HL-60 (cell line): ENCODE data around the gene TFF3.

Experiments used
- DNase-seq, 2 experiments: peaks; one replicate each; pipeline ENCODE4 v3.0.0-alpha.2; 2010 to 2020; ENCODE audit warnings: low read depth in 1 of 2, low spot score in 1 of 2
- H3K27ac ChIP-seq: fragments of 250-450 bp; sonication (Bioruptor Pico); replicated peaks from 2 replicates; pipeline ENCODE4 v1.5.1; 2020; ENCODE audit warnings: mild to moderate bottlenecking, moderate library complexity
- H3K27me3 ChIP-seq: fragments of 250-450 bp; sonication (Bioruptor Pico); 2 replicates; pipeline ENCODE4 v1.5.1; 2021; ENCODE audit warnings: mild to moderate bottlenecking, moderate library complexity; ENCODE audit not compliant: insufficient read depth, poor library complexity, severe bottlenecking
- H3K4me3 ChIP-seq: replicated peaks from 2 replicates; pipeline ENCODE4 v1.5.1; 2011; ENCODE audit warnings: mild to moderate bottlenecking, control low read depth, low read length; ENCODE audit not compliant: insufficient read depth
- CTCF ChIP-seq: IDR thresholded peaks from one replicate; pipeline ENCODE4 v1.5.1; 2011; ENCODE audit warnings: low read length, control low read depth, inconsistent platforms; ENCODE audit not compliant: insufficient read depth
- GABPA ChIP-seq: IDR thresholded peaks from 2 replicates; pipeline ENCODE4 v1.6.1; 2012; ENCODE audit warnings: low read depth
- POLR2AphosphoS5 ChIP-seq: IDR thresholded peaks from 2 replicates; pipeline ENCODE4 v1.6.1; 2012; ENCODE audit warnings: low read depth
- REST ChIP-seq: IDR thresholded peaks from 2 replicates; pipeline ENCODE4 v1.6.1; 2012; ENCODE audit warnings: low read depth; ENCODE audit not compliant: insufficient replicate concordance
- SPI1 ChIP-seq: IDR thresholded peaks from 2 replicates; pipeline ENCODE4 v1.6.1; 2012; ENCODE audit warnings: low read depth, mild to moderate bottlenecking, borderline replicate concordance

Gene TFF3

GRCh38 chr21:42360317-42360716, 45.1 kb upstream of the TFF3 start:
- Histone ChIP-seq H3K27ac (no peak overlapping the region), H3K27me3 (peaks cover 3% of the 10 kb centered on the region), H3K4me3 (no peak overlapping the region)
- DNase-seq = no peak
- no peak for TF ChIP-seq REST
- TF ChIP-seq GABPA = no peak
- no peak for TF ChIP-seq CTCF
- TF ChIP-seq POLR2AphosphoS5 = no peak
- TF ChIP-seq SPI1 = no peak

- no peak overlapping the region for H3K4me3 ChIP-seq
- no peaks in the 10 kb centered on the region for H3K27me3 ChIP-seq
- no peak for TF ChIP-seq CTCF
- no peak for TF ChIP-seq POLR2AphosphoS5
- no peak for TF ChIP-seq SPI1
- TF ChIP-seq GABPA = no peak
- no peak for TF ChIP-seq REST
- no peak for DNase-seq
- H3K27ac ChIP-seq = no peak overlapping the region
Observed at GRCh38 chr21:42358937-42359336, 43.7 kb upstream of the TFF3 start.

GRCh38 chr21:42358261-42358660, 43.1 kb upstream of the TFF3 start:
- TF ChIP-seq GABPA (no peak), CTCF (no peak), SPI1 (no peak), REST (no peak), POLR2AphosphoS5 (no peak)
- no peak for DNase-seq
- no peak overlapping the region for H3K4me3 ChIP-seq
- no peaks in the 10 kb centered on the region for H3K27me3 ChIP-seq
- H3K27ac ChIP-seq = no peak overlapping the region
